A549 (cell line): ENCODE measurements around the gene TTC39B.

Experiments
- CEBPB ChIP-seq, 2 experiments: fragments of >200 bp in 1 of 2; sonication (Bioruptor Twin) in 1 of 2; formaldehyde crosslinking in 1 of 2; IDR thresholded peaks; 2 replicates each; pipeline ENCODE4 v1.6.1; 2012 to 2016
- CTCF ChIP-seq: fragments of >200 bp; sonication (Bioruptor Twin); formaldehyde crosslinking; IDR thresholded peaks from 3 replicates; pipeline ENCODE4 v1.5.1; 2016
- MAFK ChIP-seq: fragments of 450-650 bp; IDR thresholded peaks from 2 replicates; pipeline ENCODE4 v1.6.1; 2014; ENCODE audit not compliant: partially characterized antibody
- MAZ ChIP-seq: fragments of 150-350 bp; IDR thresholded peaks from 2 replicates; pipeline ENCODE4 v1.6.1; 2014; ENCODE audit warnings: antibody characterized with exemption, low read depth, low read length, borderline replicate concordance
- RAD21 ChIP-seq, 2 experiments: fragments of >200 bp in 1 of 2; sonication (Bioruptor Twin) in 1 of 2; formaldehyde crosslinking in 1 of 2; IDR thresholded peaks in 1 of 2; conservative IDR thresholded peaks in 1 of 2; 2 replicates in 1 of 2; 3 replicates in 1 of 2; pipeline ENCODE4 v1.6.1; 2012 to 2018; ENCODE audit warnings: inconsistent platforms in 1 of 2

DNA sequence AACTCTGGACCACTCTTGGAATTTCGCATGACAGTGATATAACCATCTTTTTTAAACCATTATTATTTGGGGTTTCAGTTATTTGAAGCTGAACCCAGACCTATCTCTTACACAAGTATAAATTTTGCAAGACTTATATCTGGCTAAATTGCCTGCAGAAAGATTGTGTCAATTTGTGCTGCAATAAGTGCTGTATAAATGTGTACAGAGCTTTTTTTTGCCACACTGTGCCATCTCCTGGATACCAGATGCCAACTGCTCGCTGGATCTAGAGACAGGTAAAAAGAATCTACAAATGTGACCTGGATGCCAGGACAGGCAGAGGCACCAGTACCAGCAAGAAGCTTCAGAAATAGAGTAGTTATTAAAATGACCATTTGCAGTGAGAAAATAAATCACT, 25.9 kb upstream of the TTC39B start:
- TF ChIP-seq CTCF (no peak), RAD21 (conservative IDR thresholded peaks at IDR 0.05 in 1 of 2, IDR thresholded peaks at IDR 0.05 in 1 of 2) (no peak), MAZ (no peak), CEBPB (IDR thresholded peaks at IDR 0.05) (no peak), MAFK (no peak)
